ENCODE data around the gene LRBA.

LRBA gene

DNA sequence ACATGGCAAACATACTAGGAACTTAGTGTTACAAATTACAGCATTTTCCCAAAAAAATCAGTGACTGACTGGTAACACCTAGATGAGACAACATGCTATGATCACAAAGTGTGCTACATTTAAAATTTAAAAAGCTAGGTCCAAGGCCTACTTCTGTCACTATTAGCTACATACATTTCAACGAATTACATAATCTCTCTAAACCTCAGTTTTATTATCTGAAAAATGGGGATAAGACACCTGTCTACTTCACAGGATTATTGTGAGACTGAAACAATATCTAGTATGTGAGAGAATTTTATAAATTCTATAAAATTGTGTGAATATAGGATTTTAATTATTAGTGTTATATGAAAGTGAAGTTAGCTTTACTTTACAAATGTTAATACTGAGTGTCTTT lies 708.4 kb downstream of the LRBA start:
- DNase-seq: no peak

- no peak for DNase-seq
These were observed 709.1 kb downstream of the LRBA start for GRCh38 chr4:150305995-150306394.

- DNase-seq: peak; percentile 75
These were observed 712.5 kb downstream of the LRBA start for GRCh38 chr4:150302553-150302952.

DNA sequence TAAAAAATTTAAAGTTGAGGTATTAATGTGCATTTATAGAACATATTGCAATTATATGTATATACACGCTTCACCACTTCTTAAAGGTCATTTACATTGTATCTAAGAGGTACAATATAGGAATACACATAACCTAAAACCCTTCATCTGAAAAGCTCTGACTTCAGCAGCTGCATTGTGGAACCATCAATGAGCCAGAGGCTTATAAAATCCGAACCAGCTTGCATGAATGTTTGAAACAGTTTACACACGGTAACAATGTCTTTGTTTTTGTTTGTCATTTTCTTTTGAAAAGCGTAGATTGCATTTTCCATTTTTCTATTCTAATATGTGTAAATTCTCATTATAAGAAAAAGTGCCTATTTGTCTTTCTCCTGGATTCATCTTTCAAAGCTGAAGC lies 715.3 kb downstream of the LRBA start:
- no peak for DNase-seq

DNA sequence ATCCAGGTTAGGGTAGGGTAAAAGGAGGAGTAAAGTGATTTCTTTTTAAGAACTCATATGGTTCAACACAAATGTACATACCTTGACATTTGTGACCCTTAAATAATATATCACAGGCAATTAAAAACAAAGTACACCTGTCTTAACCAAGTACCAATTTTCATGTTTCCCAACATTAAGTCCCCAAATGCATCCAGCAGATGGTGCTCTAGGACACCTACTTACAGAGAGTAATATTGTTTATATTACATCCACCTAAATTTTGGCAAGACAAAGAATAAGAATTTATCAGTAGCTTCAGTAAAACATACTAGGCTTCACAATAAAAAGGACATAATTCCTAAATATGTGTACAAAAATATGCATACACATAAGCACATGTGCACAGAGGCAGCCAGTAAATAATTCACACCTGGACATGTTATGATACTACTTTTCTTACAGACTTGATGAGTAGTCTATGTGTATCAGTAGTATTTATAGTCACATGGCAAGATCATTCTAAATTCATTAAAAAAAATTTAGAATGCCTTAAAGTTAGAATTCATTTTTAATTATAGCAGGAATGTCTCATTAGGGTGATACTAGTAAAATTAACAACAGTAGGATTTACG lies 717.1 kb downstream of the LRBA start:
- peak; percentile 77 for DNase-seq

DNA sequence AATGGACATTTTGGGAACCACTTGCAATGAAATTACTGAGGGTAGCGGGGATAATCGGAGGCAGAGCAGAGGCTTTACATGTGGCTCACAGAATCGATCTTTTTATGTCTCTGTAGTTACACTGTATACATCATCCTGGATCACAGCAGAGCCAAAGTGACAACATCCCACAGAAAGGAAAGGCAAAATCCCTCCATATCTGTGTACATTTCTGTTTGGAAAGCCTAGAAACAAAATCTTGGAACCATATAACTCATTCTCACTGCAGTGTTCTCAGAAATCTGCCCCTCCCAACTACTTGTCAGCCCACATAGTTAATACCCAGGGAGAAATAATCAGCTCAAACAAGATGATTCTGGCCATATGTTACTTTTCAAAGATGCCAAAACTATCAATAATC lies 725.2 kb downstream of the LRBA start:
- no peak for DNase-seq

- DNase-seq: no peak
These were observed 725.9 kb downstream of the LRBA start for GRCh38 chr4:150289198-150289597.

DNA sequence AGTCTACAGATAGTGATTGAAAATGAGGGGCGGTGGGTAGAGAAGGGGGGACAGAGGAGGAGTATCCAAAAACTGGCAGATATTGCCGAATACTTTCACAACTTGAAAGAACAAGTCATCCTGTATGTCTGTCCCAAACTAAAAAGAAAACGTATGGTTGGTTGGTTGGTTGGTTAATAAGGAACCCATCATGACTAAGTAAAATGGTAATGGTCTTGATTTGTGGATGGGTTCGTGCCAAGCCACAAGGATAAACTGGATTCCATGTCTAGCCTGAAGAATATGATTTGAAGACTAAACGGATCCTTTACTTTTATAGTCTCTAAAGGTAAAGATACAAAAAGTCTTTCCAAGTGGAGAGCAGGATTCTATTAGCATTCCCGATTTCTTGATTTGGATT lies 728.4 kb downstream of the LRBA start:
- no peak for DNase-seq

DNA sequence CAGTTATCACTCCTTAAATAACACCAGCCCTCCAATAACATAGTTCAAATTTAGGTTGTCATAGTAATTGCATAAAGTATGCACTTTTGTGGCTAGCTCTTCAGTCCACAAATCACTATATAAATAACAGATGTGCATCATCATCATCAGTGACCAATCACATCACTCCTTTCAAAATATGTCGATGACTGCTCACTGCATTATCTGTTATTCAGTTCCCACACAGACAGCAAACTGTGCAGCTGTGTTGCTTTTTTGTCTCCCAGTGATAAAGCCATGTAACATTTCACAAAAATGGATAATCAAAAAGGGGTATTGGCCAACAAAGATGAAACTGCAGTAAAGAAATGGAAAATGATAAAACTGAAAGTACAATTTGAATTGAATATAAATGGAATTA lies 731.4 kb downstream of the LRBA start:
- peak; percentile 64 for DNase-seq

DNA sequence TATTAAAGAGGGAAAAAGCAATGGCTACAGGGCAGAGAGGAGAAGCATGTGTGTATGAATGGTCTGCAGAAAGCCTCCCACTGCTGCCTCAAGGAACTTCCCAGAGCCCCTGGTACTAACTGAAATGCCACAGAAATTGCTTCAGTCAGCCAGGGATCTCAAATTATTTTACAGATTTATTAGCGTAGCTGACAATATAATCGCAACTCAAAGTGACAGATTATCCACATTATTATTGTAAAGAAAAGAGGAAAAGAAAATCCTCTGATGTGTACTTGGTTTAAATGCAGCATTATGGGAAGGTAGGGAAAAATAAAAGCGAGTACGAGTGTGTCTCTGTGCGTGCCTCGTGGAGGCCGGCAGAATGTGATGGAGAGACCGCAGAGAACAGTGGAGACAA lies 734.1 kb downstream of the LRBA start:
- no peak for DNase-seq

GRCh38 chr4:150280081-150280895 lies 734.8 kb downstream of the LRBA start:
- peak; percentile 68 for DNase-seq

GRCh38 chr4:150278206-150278605 lies 736.9 kb downstream of the LRBA start:
- no peak for DNase-seq

GRCh38 chr4:150268444-150268843 lies 746.6 kb downstream of the LRBA start:
- no peak for DNase-seq

- no peak for DNase-seq
These were observed 749.3 kb downstream of the LRBA start for GRCh38 chr4:150265806-150266205.

DNA sequence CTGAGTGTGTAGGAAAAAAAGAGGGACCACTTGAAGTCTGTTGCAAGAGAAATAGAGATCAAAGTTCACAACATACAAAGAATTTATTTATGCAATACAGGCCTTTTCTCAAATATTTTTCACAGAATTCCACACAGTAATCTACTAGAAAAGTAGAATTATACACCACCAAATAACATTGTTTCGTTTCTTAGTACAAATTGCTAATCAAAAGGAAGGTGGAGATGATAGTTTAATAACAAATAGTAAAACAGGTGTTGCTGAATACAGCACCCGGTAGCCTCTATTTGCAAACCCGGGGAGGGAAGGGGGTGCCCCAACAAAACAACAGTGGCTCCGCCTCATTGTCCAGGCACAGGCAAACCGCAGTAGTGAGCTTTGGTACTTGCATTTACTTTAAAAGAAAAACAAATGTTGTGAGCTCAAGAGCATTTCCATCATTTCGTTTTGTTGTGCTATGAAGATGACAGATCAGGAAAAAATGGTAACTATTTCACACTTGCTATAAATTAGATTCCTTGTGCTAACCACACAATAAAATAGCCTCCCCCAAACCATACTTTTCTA lies 750.4 kb downstream of the LRBA start:
- DNase-seq: no peak

DNA sequence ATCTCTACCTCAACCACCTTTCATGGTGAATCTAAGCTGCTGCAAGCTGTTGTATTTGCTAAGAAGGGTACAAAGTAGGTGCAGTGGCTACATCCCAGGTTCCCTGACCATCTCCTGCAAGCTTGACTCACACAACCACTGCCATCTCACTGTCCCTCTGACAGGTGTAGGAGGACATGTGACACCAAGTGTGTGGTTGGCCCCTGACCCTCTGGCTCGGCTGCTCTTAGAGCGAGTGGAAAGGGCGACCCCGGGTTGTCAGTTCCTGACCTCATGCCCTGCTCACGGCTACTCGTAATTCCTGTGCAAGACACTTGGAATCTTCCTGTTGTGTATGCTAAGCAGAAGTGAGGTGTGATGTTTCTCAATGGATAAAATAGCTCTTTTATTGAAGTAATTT lies 752.5 kb downstream of the LRBA start:
- no peak for DNase-seq

GRCh38 chr4:150261571-150261970 lies 753.5 kb downstream of the LRBA start:
- DNase-seq: no peak

- DNase-seq: no peak
These were observed 755.1 kb downstream of the LRBA start for GRCh38 chr4:150259861-150260567.

- no peak for DNase-seq
These were observed 756.5 kb downstream of the LRBA start for GRCh38 chr4:150258569-150258968.

DNA sequence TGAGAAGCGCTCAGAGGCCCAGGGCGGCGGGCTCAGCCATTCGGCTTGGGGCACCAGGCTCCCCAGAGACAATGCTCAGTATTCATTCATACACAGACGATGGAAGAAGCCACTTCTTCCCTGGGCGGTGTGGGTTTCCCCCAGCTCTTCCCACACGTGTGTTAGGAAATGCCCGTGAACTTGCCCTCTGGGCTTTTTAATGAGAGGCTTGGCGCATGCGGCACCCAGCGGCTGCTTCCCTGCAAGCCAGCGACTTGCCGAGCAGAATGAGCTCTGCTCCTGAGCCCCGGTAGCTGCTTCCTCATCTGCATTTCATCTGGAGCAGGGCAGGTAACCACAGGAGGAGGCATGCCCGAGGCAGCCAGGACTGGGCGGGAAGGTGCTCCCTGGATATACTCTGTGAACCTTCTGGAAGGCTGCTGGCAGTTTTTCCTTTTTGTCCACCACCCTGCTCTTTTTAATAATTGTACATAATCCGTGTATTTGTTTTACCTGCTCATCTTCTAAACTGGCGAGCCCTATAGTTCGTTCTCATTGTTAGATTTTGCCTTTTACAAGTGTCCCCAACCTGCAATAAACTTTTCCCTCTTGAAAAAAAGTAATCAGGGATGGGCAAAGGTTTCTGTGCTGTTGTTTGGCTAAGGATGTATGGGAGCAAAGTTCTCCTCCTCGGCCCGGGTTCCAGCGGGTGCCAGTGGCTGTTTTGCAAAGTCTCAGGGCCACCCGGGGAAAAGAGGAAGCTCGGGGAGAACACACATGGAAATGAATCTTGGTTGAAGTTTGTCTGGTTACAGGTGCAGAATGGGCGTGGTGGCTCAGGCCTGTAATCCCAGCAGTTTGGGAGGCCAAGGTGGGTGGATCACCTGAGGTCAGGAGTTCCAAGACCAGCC lies 758.0 kb downstream of the LRBA start:
- DNase-seq: no peak

DNA sequence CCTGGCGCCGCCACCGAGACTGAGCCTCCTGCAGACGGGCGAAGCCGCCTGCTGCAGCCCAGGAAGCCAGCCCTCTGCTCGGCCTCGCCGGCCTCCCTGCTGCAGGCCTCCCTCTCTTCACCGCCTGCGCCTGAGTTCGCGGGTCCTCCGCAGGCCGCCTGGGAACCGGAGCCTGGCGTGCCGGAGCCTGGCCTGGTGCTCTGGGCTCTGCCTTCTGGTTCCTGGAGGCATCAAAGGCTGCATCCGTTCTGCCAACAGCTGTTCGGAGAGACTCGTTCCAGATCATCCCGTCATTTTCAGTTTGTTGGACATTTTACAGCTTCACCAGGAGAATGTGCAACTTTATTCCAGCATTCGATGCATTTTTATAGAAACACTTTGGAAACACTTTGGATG lies 758.9 kb downstream of the LRBA start:
- DNase-seq: no peak

DNA sequence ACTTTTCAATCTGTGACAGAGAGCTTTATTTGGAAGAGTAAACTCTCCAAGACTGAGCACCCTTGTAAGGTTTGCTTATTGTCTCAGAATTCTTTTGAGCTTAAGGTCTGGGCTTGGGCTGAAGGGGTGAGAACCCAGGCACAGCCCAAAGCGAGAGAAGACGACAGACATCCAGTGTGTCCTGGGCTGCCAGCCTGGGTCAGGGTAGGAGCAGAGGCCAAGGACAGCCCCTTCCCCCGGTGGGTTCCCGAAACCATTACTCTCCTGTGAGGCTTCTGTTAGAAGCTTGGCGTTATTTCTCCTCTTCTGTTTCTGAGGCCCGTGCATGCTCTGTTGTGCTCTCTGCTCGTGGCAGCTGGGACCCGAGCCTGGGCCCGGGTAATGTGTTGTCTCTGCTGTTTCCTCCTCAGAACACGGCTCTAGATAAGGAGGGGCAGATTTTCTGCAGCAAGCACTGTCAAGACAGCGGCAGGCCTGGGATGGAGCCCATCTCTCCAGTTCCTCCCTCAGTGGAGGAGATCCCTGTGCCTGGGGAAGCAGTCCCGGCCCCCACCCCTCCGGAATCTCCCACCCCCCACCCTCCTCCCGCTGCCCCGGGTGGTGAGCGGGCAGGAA lies 759.4 kb downstream of the LRBA start:
- DNase-seq: no peak

All from amniotic stem cell (primary cell).